H1 (cell line): ENCODE data around the gene WDFY3. TPM values are rescaled to one million over a fixed set of nuclear protein-coding genes. Genes with fewer than 3 reads are reported as not detected.

ENCODE experiments used
- BACH1 ChIP-seq: IDR thresholded peaks from 2 replicates; pipeline ENCODE4 v1.6.1; 2012; ENCODE audit warnings: low read length, improper control_type of control experiment
- BRCA1 ChIP-seq: IDR thresholded peaks from 2 replicates; pipeline ENCODE4 v1.6.1; 2012; ENCODE audit warnings: low read depth, low read length, improper control_type of control experiment
- CEBPB ChIP-seq: IDR thresholded peaks from 2 replicates; pipeline ENCODE4 v1.6.1; 2012; ENCODE audit warnings: low read depth, low read length
- GTF2F1 ChIP-seq: IDR thresholded peaks from 2 replicates; pipeline ENCODE4 v1.6.1; 2012; ENCODE audit warnings: low read depth, low read length, improper control_type of control experiment, borderline replicate concordance
- POLR2A ChIP-seq, 2 experiments: IDR thresholded peaks; 1 replicate in 1 of 2; 2 replicates in 1 of 2; pipeline ENCODE4 v1.6.1; 2011; ENCODE audit warnings: low read depth in 2 of 2, low read length in 2 of 2, mild to moderate bottlenecking in 2 of 2; ENCODE audit errors: control extremely low read depth in 1 of 2
- RAD21 ChIP-seq, 2 experiments: IDR thresholded peaks in 1 of 2; conservative IDR thresholded peaks in 1 of 2; 2 replicates each; pipeline ENCODE4 v1.6.1; 2011; ENCODE audit warnings: low read depth in 2 of 2, low read length in 2 of 2, improper control_type of control experiment in 1 of 2, inconsistent platforms in 1 of 2, mild to moderate bottlenecking in 1 of 2, moderate library complexity in 1 of 2
- SIN3A ChIP-seq, 2 experiments: IDR thresholded peaks in 1 of 2; conservative IDR thresholded peaks in 1 of 2; 2 replicates each; pipeline ENCODE4 v1.6.1; 2011 to 2012; ENCODE audit warnings: low read length in 2 of 2, improper control_type of control experiment in 1 of 2, low read depth in 1 of 2, mild to moderate bottlenecking in 1 of 2
- ZNF274 ChIP-seq: IDR thresholded peaks from 2 replicates; pipeline ENCODE4 v1.7.0; 2012; ENCODE audit warnings: low read length, borderline replicate concordance; ENCODE audit errors: extremely low read depth
- polyA plus RNA-seq, 7 experiments: library from polyadenylated mRNA; depleted of rRNA in 3 of 7; stranded (reverse) in 5 of 7; unstranded in 2 of 7; fragments of >200 nt in 5 of 7; fragments of 200-250 nt in 2 of 7; gene quantifications; 1 replicate in 5 of 7; 2 replicates in 1 of 7; 4 replicates in 1 of 7; pipeline versions ENCODE4 v1.2.1 to v1.2.3, GENCODE V29; 2011 to 2013; ENCODE audit warnings: missing spikeins in 2 of 7, mixed read lengths in 2 of 7
- total RNA-seq: library from RNA; stranded (reverse); fragmentation: NEBNext Ultra II Directional; extraction: Animal tissue kit (Norgen Biotek cat#: 25700); gene quantifications from 2 replicates; pipeline ENCODE4 v1.2.1, GENCODE V29; 2021
- TF ChIP-seq, protein P1 (sequence below): fragments of 300-600 bp; sonication (generic); IDR thresholded peaks from 2 replicates; pipeline ENCODE4 v1.7.1; 2012; ENCODE audit warnings: low read length, moderate library complexity, mild to moderate bottlenecking, inconsistent platforms; ENCODE audit not compliant: insufficient replicate concordance
- TF ChIP-seq, protein P2 (sequence below): IDR thresholded peaks from 2 replicates; pipeline ENCODE4 v1.6.1; 2012; ENCODE audit warnings: inconsistent platforms
- TF ChIP-seq, protein P3 (sequence below): IDR thresholded peaks from 2 replicates; pipeline ENCODE4 v1.6.1; 2011; ENCODE audit warnings: low read length, improper control_type of control experiment

Gene WDFY3
- total and polyA plus RNA-seq, 2 of the 8 experiments (the other 6 are each of a cell fraction or from before 2014, with no cell fraction given) = 25.6 to 62.4 TPM

DNA sequence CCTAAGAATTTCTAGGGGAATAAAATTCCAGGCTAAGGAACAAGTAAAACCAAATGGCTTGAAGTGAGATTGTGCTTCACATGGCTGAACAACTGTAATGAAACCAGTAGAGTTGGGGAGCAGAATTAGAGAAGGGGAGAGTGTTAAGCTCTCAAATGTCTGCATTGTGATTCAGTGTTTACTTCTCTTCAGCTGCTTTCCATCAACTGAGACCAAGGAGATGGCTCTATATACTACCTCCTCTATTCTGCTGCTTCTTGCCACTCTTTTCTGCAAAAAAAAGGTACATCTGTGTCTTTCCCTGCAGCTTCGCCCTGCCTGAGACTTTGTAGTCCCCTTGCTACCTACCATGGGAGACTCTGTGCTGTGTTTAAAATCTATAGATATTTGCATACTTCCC, 73.5 kb downstream of the WDFY3 start (continued):
- TF ChIP-seq, protein P1, sequence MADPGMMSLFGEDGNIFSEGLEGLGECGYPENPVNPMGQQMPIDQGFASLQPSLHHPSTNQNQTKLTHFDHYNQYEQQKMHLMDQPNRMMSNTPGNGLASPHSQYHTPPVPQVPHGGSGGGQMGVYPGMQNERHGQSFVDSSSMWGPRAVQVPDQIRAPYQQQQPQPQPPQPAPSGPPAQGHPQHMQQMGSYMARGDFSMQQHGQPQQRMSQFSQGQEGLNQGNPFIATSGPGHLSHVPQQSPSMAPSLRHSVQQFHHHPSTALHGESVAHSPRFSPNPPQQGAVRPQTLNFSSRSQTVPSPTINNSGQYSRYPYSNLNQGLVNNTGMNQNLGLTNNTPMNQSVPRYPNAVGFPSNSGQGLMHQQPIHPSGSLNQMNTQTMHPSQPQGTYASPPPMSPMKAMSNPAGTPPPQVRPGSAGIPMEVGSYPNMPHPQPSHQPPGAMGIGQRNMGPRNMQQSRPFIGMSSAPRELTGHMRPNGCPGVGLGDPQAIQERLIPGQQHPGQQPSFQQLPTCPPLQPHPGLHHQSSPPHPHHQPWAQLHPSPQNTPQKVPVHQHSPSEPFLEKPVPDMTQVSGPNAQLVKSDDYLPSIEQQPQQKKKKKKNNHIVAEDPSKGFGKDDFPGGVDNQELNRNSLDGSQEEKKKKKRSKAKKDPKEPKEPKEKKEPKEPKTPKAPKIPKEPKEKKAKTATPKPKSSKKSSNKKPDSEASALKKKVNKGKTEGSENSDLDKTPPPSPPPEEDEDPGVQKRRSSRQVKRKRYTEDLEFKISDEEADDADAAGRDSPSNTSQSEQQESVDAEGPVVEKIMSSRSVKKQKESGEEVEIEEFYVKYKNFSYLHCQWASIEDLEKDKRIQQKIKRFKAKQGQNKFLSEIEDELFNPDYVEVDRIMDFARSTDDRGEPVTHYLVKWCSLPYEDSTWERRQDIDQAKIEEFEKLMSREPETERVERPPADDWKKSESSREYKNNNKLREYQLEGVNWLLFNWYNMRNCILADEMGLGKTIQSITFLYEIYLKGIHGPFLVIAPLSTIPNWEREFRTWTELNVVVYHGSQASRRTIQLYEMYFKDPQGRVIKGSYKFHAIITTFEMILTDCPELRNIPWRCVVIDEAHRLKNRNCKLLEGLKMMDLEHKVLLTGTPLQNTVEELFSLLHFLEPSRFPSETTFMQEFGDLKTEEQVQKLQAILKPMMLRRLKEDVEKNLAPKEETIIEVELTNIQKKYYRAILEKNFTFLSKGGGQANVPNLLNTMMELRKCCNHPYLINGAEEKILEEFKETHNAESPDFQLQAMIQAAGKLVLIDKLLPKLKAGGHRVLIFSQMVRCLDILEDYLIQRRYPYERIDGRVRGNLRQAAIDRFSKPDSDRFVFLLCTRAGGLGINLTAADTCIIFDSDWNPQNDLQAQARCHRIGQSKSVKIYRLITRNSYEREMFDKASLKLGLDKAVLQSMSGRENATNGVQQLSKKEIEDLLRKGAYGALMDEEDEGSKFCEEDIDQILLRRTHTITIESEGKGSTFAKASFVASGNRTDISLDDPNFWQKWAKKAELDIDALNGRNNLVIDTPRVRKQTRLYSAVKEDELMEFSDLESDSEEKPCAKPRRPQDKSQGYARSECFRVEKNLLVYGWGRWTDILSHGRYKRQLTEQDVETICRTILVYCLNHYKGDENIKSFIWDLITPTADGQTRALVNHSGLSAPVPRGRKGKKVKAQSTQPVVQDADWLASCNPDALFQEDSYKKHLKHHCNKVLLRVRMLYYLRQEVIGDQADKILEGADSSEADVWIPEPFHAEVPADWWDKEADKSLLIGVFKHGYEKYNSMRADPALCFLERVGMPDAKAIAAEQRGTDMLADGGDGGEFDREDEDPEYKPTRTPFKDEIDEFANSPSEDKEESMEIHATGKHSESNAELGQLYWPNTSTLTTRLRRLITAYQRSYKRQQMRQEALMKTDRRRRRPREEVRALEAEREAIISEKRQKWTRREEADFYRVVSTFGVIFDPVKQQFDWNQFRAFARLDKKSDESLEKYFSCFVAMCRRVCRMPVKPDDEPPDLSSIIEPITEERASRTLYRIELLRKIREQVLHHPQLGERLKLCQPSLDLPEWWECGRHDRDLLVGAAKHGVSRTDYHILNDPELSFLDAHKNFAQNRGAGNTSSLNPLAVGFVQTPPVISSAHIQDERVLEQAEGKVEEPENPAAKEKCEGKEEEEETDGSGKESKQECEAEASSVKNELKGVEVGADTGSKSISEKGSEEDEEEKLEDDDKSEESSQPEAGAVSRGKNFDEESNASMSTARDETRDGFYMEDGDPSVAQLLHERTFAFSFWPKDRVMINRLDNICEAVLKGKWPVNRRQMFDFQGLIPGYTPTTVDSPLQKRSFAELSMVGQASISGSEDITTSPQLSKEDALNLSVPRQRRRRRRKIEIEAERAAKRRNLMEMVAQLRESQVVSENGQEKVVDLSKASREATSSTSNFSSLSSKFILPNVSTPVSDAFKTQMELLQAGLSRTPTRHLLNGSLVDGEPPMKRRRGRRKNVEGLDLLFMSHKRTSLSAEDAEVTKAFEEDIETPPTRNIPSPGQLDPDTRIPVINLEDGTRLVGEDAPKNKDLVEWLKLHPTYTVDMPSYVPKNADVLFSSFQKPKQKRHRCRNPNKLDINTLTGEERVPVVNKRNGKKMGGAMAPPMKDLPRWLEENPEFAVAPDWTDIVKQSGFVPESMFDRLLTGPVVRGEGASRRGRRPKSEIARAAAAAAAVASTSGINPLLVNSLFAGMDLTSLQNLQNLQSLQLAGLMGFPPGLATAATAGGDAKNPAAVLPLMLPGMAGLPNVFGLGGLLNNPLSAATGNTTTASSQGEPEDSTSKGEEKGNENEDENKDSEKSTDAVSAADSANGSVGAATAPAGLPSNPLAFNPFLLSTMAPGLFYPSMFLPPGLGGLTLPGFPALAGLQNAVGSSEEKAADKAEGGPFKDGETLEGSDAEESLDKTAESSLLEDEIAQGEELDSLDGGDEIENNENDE = no peak
- TF ChIP-seq, protein P2, sequence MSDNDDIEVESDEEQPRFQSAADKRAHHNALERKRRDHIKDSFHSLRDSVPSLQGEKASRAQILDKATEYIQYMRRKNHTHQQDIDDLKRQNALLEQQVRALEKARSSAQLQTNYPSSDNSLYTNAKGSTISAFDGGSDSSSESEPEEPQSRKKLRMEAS = no peak
- TF ChIP-seq RAD21 (IDR thresholded peaks at IDR 0.05 in 1 of 2, conservative IDR thresholded peaks at IDR 0.05 in 1 of 2; ENCODE audit: low read depth in 2 of 2, low read length in 2 of 2) (no peak), ZNF274 (no peak), SIN3A (conservative IDR thresholded peaks at IDR 0.05 in 1 of 2, IDR thresholded peaks at IDR 0.05 in 1 of 2; ENCODE audit: low read depth in 1 of 2, low read length in 2 of 2) (no peak), BACH1 (no peak), BRCA1 (no peak), POLR2A (IDR thresholded peaks at IDR 0.05; ENCODE audit: control extremely low read depth in 1 of 2, low read depth in 2 of 2, low read length in 2 of 2) (no peak), GTF2F1 (no peak), CEBPB (no peak)
- TF ChIP-seq, protein P3, sequence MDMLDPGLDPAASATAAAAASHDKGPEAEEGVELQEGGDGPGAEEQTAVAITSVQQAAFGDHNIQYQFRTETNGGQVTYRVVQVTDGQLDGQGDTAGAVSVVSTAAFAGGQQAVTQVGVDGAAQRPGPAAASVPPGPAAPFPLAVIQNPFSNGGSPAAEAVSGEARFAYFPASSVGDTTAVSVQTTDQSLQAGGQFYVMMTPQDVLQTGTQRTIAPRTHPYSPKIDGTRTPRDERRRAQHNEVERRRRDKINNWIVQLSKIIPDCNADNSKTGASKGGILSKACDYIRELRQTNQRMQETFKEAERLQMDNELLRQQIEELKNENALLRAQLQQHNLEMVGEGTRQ = no peak
